Cardiac septum (tissue), 1 donor: ENCODE data around the gene CABP1. TPM values are rescaled to one million over a fixed set of nuclear protein-coding genes. Genes with fewer than 3 reads are reported as not detected.

Source experiments
- DNase-seq: peaks from one replicate; pipeline ENCODE4 v3.0.0-alpha.2; 2020; ENCODE audit warnings: low spot score
- intact Hi-C: fragments of 100-400 bp; cut with DNase I; formaldehyde crosslinking; loops from one replicate; pipeline ENCODE4 v1.14.0; 2022
- total RNA-seq: library from RNA; stranded (reverse); fragmentation: NEBNext Ultra II Directional; extraction: Animal tissue kit (Norgen Biotek cat#: 25700); gene quantifications from one replicate; pipeline ENCODE4 v1.2.1, GENCODE V29; 2021
- donor health status: DM: no; HTN: no; CAD: no.

The CABP1 gene
- total RNA-seq, 1 donor from 2014 or later = 2.8 TPM

DNA sequence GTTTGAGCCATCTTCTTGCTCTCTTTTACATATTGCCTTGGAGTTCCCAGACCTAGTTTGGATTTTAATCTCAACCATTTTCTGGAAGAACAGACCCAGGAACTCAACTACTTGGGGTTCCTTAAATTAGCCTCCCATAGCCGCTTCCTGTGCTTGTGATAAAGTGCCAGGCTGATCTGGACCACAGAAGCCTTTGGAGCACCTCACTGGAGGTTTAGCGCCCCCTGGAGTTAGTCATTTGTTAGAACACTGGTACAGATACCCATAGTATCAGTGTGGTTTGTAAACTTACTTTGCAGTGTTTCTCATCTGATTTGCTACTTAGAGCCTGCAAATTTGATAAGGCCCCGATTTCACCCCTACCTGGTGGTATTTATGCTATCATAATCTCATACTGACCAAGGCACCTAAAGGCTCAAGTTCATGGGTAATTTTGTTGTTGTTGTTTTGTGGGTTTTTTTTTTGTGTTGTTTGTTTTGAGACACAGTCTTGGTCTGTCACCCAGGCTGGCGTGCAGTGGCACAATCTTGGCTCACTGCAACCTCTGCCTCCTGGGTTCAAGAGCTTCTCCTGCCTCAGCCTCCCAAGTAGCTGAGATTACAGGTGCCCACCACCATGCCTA lies 73.5 kb downstream of the CABP1 start:
- intact Hi-C loops = loop anchor here (1.0 to 2.0 kb wide), 2 partner anchors 67 to 131 kb away; no protein-coding TSS in a partner anchor
- no peak for DNase-seq

Other genes starting within 250 kb of the CABP1 start
- 232 TPM for gene COX6A1, start 202.5 kb upstream of the CABP1 start, total RNA-seq
- 11.9 TPM for gene TRIAP1, start 194.2 kb upstream of the CABP1 start, total RNA-seq
- gene GATC, start 194.2 kb upstream of the CABP1 start, total RNA-seq = 12.9 TPM
- 38.6 TPM for gene SRSF9, start 170.9 kb upstream of the CABP1 start, total RNA-seq
- gene DYNLL1, start 144.5 kb upstream of the CABP1 start, total RNA-seq = 243 TPM
- 31.8 TPM for gene COQ5, start 111.5 kb upstream of the CABP1 start, total RNA-seq
- 249 TPM for gene RNF10, start 106.3 kb upstream of the CABP1 start, total RNA-seq
- gene POP5, start 59.2 kb upstream of the CABP1 start, total RNA-seq = 36.5 TPM
- gene MLEC, start 46.5 kb downstream of the CABP1 start, total RNA-seq = 103 TPM
- gene UNC119B, start 69.8 kb downstream of the CABP1 start, total RNA-seq = 10.9 TPM
- 58.4 TPM for gene ACADS, start 85.2 kb downstream of the CABP1 start, total RNA-seq